Measurements from ENCODE around the gene SPSB3. TPM values are rescaled to one million over a fixed set of nuclear protein-coding genes. Genes with fewer than 3 reads are reported as not detected.

SPSB3 gene
- total RNA-seq, 1 experiment from 2014 or later: 22.2 TPM

DNA sequence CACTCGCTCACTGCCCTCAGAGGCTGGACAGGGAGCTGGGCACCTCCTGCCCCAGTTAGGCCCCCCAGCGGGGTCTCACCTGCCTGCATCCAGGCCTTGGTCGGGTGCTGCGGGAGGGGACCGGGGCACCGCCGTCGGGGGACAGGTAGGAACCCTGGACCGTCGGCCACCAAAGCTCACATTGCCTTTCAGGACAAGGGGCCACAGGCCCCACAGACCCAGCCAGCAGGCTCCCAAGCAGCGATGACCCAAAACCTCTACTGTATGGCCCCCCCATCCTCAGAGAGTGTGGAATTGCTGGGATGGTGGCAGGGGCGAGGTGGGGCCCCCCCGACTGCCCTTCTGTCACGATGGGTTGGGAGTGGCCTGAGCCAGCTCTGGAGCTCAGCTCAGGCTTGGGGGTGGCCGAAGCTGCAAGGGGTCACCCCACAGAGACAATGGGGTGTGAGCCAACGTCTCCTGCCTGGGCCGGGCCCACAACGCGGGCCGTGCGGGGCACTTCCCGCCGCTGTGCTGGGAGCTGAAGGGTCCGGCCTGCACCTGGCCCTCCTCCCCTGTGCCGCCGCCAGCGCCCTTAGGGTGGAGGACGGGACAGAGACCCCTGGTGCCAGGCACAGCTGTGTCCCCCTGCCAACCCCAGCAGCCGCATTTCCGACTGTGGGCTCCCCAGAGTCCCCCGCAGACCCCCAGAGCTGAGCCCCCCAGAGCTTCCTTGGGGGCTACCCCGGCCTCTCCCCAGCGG is 10.6 kb upstream of the SPSB3 start:
- no TSS peak for BruUV-seq (replicated peaks)
- no peaks in the 10 kb centered on the region for H3K27me3 Mint-ChIP-seq (ENCODE audit: insufficient read depth, unreplicated experiment)
- no peaks in the 10 kb centered on the region for H3K9me3 Mint-ChIP-seq (ENCODE audit: unreplicated experiment)
- CTCF ChIA-PET: interaction anchor here (0.5 to 0.6 kb wide), 3 partner anchors 30 to 482 kb away, joined by 3 read pairs; no protein-coding TSS in a partner anchor
- intact Hi-C loops (cut with micrococcal nuclease): no loop called here
- POLR2A ChIA-PET: interaction anchor here (0.6 to 1.1 kb wide), 3 partner anchors 9 to 10 kb away, joined by 3 to 6 read pairs (median 3); partner anchors contain the start of genes NUBP2 and SPSB3
- H3K36me3 Mint-ChIP-seq (ENCODE audit: insufficient read depth, unreplicated experiment): no peaks in the 10 kb centered on the region
- H3K4me1 Mint-ChIP-seq (ENCODE audit: insufficient read depth, unreplicated experiment): no peaks in the 10 kb centered on the region
- TF ChIP-seq, protein P1, sequence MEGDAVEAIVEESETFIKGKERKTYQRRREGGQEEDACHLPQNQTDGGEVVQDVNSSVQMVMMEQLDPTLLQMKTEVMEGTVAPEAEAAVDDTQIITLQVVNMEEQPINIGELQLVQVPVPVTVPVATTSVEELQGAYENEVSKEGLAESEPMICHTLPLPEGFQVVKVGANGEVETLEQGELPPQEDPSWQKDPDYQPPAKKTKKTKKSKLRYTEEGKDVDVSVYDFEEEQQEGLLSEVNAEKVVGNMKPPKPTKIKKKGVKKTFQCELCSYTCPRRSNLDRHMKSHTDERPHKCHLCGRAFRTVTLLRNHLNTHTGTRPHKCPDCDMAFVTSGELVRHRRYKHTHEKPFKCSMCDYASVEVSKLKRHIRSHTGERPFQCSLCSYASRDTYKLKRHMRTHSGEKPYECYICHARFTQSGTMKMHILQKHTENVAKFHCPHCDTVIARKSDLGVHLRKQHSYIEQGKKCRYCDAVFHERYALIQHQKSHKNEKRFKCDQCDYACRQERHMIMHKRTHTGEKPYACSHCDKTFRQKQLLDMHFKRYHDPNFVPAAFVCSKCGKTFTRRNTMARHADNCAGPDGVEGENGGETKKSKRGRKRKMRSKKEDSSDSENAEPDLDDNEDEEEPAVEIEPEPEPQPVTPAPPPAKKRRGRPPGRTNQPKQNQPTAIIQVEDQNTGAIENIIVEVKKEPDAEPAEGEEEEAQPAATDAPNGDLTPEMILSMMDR (IDR thresholded peaks at IDR 0.05; ENCODE audit: unreplicated experiment): no peak
- H3K4me3 Mint-ChIP-seq (ENCODE audit: unreplicated experiment): no peak overlapping the region
- H3K27ac Mint-ChIP-seq (ENCODE audit: low read depth, unreplicated experiment): no peak overlapping the region
- DNase-seq (ENCODE audit: unreplicated experiment): no peak

DNA sequence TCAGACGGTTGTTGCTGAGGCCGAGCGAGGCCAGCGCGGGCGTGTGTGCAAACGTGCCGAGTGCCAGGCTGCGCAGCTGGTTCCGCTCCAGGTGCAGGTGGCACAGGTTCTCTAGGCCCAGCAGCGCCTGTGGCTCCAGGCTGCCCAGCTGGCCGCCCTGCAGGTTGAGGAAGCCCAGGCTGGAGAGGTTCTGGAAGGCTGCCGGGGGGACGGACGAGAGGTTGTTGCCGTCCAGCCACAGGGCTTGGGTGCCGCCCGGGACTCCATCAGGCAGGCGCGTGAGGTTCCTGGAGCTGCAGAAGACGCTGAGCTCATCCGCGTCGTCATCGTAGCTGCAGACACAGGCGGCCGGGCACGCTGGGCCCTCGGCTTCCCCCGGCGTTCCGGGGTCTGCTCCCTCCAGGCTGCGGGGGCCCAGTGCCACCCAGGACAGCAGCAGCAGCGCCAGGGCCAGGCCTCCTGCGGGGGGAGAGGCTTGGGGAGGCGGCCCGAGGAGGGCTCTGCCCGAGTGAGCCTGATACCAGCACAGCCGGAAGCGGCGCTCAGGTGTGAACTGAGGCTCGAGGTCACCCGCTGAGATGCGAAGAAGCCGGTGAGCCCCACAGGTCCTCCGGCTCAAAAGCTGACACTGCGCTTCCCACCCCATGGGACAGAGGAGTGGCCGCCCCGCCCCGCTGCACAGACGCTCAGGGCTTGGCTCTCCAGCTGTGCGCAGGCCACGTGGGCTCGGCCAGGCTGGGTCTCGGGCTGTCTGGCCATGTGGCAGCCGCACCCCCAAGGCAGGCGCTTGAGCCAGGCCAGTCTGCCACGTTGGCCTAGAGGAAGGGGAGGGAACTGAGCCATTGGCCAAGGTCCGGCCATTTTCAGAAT is 9.8 kb upstream of the SPSB3 start:
- Mint-ChIP-seq H3K4me1 (ENCODE audit: insufficient read depth, unreplicated experiment) (no peaks in the 10 kb centered on the region), H3K36me3 (ENCODE audit: insufficient read depth, unreplicated experiment) (peaks cover 2% of the 10 kb centered on the region), H3K9me3 (ENCODE audit: unreplicated experiment) (no peaks in the 10 kb centered on the region), H3K4me3 (ENCODE audit: unreplicated experiment) (no peak overlapping the region), H3K27ac (ENCODE audit: low read depth, unreplicated experiment) (no peak overlapping the region), H3K27me3 (ENCODE audit: insufficient read depth, unreplicated experiment) (no peaks in the 10 kb centered on the region)
- ChIA-PET CTCF (interaction anchor here (0.5 kb wide), 1 partner anchor 371 kb away, joined by 3 read pairs; no protein-coding TSS in a partner anchor), POLR2A (interaction anchor here (0.6 to 2.0 kb wide), 2 partner anchors 10 kb away, joined by 3 to 13 read pairs; partner anchors contain the start of genes NUBP2 and SPSB3)
- TF ChIP-seq, protein P1 (IDR thresholded peaks at IDR 0.05; ENCODE audit: unreplicated experiment): no peak
- intact Hi-C loops (cut with micrococcal nuclease): no loop called here
- no peak for DNase-seq (ENCODE audit: unreplicated experiment)
- BruUV-seq (replicated peaks): no TSS peak

DNA sequence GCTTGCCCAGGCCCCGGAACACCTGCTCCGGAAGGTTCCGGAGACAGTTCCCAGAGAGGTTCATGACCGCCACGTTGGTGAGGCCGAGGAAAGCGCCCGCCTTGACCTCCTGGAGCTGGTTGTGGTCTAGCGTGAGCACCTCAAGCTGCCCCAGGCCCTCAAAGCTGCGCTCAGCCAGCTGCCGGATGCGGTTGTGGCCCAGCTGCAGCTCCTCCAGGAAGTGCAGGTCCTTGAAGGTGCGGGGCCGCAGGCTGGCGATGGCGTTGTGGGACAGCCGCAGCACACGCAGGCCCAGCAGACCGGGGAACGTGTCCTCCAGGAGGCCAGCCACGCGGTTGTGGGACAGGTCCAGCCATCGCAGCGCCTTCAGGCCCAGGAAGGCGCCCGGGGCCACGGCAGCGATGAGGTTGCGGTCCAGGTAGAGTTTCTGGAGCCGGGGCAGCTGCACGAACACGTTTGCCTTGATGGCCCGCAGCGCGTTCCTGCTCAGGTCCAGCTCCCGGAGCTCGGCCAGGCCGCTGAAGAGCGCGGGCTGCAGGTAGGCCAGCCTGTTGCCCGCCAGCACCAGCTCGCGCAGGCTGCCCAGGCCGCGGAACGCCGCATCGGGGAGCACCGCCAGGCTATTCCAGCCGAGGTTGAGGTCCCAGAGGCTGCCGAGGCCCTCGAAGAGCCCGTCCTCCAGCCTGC is 9.0 kb upstream of the SPSB3 start:
- DNase-seq (ENCODE audit: unreplicated experiment): no peak
- Mint-ChIP-seq H3K4me3 (ENCODE audit: unreplicated experiment) (no peak overlapping the region), H3K9me3 (ENCODE audit: unreplicated experiment) (no peaks in the 10 kb centered on the region), H3K36me3 (ENCODE audit: insufficient read depth, unreplicated experiment) (peaks cover 5% of the 10 kb centered on the region), H3K27me3 (ENCODE audit: insufficient read depth, unreplicated experiment) (no peaks in the 10 kb centered on the region), H3K4me1 (ENCODE audit: insufficient read depth, unreplicated experiment) (no peaks in the 10 kb centered on the region), H3K27ac (ENCODE audit: low read depth, unreplicated experiment) (no peak overlapping the region)
- CTCF ChIA-PET: no interaction called here
- BruUV-seq (replicated peaks): no TSS peak
- POLR2A ChIA-PET: interaction anchor here (2.0 kb wide), 1 partner anchor 9 kb away, joined by 13 read pairs; the partner anchor contains the start of genes NUBP2 and SPSB3
- TF ChIP-seq, protein P1 (IDR thresholded peaks at IDR 0.05; ENCODE audit: unreplicated experiment): no peak
- intact Hi-C loops (cut with micrococcal nuclease): no loop called here
